Measurements from ENCODE around the gene CERS6.

CERS6 gene

GRCh38 chr2:168722592-168722991, 266.5 kb downstream of the CERS6 start:
- no peak for DNase-seq (ENCODE audit: low read depth in 1 of 2, low spot score in 1 of 2)

DNA sequence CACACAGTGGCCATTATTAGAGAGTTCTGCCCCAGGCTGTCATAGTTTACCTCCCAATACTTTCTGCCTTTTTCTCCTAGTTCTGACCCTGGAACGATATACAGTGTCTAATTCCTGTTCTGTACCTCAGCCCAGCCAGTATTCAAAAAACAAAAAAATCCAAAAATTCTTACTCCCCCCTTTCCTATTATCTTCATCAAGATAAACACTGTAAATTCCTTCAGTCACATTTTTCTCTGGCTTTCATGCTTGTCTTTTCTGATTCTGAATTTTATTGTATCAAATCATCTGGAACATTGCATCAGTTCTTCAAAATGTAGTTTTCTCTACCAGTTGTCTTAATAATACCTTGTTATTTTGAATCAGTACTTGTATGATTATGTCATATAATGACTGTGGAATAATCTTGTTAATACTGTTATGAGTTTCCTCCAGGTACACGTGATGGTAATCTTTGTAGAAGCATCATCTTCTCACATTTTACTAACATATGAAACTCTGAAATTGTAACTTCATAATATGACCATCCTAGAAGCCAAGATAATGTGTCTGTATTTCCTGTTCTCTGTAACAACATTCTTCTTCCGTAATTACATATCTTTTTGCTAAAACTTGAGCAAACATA, 267.3 kb downstream of the CERS6 start:
- DNase-seq (ENCODE audit: low read depth in 1 of 2, low spot score in 1 of 2): no peak

- DNase-seq (ENCODE audit: low read depth in 1 of 2, low spot score in 1 of 2): no peak
Observed at GRCh38 chr2:168726375-168726774, 270.3 kb downstream of the CERS6 start.

DNA sequence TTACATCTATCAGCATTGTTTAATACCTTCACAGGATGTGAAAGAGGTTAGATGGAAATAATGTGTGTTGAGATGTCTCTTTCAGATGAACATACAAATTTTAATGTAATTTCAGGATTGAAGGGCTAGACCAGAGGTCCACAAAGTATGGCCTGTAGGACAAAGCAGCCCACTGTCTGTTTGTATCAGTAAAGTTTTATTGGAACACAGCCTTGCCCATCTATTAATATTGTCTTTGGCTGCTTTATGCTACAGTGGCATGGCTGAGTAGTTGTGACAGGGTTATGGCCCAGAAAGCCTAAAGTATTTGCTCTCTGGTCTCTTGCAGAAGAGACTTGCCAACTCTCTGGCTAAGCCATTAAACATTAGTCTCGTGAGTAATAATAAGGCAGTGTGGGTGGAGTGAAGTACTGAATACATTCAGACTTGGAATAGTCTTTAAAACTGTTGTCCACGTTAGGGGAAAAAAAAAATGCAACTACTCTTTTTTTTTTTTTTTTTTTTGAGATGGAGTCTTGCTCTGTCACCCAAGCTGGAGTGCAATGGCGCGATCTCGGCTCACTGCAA, 271.9 kb downstream of the CERS6 start:
- DNase-seq (ENCODE audit: low read depth in 1 of 2, low spot score in 1 of 2): no peak

- no peak for DNase-seq (ENCODE audit: low read depth in 1 of 2, low spot score in 1 of 2)
Observed at GRCh38 chr2:168729455-168729854, 273.4 kb downstream of the CERS6 start.

DNA sequence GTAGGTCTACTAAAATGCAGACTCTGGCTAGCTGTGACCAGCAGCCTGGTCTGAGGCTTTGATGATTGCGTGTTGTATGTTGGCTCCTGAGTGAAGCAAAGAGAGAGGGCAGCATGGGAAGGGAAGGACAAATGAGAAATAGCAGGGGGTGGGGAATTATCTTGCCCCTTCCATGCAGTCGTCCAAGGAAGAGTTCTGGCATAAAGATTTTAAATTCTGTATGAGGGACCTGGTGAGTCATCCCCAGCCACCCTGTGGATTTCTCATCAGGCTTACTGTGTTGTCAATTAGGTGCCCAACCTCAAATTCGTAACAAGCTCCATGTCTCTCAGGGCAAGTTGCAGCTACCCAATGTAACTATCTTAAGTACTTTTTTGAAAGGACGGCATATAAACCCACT, 274.3 kb downstream of the CERS6 start:
- DNase-seq (ENCODE audit: low read depth in 1 of 2, low spot score in 1 of 2): no peak

- no peak for DNase-seq (ENCODE audit: low read depth in 1 of 2, low spot score in 1 of 2)
Observed at GRCh38 chr2:168731002-168731401, 274.9 kb downstream of the CERS6 start.

- no peak for DNase-seq (ENCODE audit: low read depth in 1 of 2, low spot score in 1 of 2)
Observed at GRCh38 chr2:168731616-168732015, 275.5 kb downstream of the CERS6 start.

DNA sequence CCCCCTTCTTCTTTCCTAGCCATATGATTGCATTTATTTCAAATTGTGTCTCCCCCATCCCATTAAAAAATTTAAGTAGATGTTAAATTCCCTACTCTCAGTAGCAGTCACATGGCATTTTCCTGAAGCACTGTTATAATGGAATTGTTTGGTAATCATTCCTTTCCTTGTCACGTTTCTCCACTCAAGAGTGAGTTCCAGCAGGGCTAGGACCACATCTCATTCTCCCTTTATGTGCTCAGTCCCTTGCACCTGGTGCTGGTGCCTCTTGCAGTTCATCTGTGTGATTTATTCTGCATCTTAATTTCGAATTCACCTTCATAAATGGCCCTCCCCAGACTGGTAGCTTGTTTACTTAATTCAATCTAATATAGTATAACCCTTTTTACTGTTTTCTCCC, 276.0 kb downstream of the CERS6 start:
- no peak for DNase-seq (ENCODE audit: low read depth in 1 of 2, low spot score in 1 of 2)

DNA sequence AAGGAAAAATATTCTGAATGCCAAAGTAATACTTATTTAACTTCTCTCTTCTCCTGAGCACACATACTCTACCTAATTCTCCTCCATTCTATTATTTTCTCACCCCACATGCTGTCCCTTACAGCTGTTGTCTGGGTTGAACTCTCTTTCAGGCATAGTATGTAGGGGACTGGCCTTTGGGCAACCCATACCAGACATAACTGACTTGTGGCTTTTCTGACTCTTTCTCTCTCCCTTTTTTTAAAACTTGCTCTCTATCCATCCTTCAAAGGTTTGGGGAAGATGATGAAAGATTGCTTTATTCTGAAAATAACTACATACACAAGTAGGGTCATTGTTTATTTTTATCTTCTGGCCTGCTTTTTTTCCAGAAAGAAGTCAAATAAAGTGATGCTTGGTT, 276.4 kb downstream of the CERS6 start:
- no peak for DNase-seq (ENCODE audit: low read depth in 1 of 2, low spot score in 1 of 2)

DNA sequence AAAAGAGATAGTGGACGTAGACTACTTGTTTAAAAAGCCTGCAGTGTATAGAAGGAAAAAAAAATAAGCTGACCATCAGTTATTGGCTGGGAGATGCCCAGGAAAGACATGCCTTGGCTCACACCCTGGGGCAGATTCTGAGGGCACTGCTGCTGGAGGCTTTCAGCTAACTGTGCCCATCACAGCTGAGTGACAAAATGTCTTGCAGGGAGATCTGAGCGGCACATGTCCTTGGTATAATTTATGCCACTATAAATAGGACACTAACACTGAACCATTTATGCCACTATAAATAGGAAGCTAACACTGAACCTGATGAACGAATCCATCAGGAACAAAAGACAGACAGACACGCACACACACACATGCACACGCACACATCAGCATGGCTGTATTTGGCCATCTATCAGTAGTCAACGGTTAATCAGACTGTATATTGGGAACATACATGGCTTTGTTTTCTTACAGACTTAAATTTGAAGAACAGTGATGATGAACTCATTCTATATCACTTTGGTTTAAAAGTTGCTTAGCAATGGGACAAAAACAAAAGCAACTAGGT, 278.2 kb downstream of the CERS6 start:
- no peak for DNase-seq (ENCODE audit: low read depth in 1 of 2, low spot score in 1 of 2)

GRCh38 chr2:168736649-168737445, 280.8 kb downstream of the CERS6 start:
- DNase-seq (ENCODE audit: low read depth in 1 of 2, low spot score in 1 of 2): no peak

GRCh38 chr2:168738062-168738461, 282.0 kb downstream of the CERS6 start:
- DNase-seq (ENCODE audit: low read depth in 1 of 2, low spot score in 1 of 2): no peak

GRCh38 chr2:168740360-168740759, 284.3 kb downstream of the CERS6 start:
- DNase-seq (ENCODE audit: low read depth in 1 of 2, low spot score in 1 of 2): no peak

GRCh38 chr2:168740788-168741187, 284.7 kb downstream of the CERS6 start:
- no peak for DNase-seq (ENCODE audit: low read depth in 1 of 2, low spot score in 1 of 2)

DNA sequence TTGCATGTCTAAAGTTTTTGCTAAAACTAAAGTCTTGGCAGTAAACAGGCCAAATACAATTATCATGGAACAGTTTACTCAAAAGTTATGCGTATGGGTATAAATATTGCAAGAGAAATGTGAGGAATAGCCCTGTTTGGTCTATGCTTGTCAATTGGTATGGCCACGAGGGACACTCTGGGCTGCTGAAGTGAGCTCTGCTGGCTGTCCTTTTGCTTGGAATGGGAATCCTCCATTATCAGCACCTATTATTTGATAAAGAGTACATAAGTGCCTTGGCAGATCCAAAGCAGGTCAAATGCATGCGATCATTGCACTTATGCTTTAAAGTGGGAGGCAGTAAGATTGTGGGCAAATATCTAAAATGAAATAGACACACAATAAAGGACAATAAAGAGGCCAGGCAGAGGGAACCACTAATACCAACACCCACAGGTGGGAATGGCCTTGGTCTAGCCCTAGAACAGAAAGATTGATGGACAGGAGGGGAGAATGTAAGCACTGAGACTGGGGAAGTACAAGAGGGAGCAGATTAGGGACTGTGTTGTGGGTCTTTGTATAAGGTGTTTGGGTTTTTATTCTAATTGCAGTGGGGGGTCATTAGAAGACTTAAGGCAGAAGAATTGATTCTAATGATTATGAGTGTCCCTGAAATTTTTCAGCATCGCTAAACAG, 286.3 kb downstream of the CERS6 start:
- no peak for DNase-seq (ENCODE audit: low read depth in 1 of 2, low spot score in 1 of 2)

DNA sequence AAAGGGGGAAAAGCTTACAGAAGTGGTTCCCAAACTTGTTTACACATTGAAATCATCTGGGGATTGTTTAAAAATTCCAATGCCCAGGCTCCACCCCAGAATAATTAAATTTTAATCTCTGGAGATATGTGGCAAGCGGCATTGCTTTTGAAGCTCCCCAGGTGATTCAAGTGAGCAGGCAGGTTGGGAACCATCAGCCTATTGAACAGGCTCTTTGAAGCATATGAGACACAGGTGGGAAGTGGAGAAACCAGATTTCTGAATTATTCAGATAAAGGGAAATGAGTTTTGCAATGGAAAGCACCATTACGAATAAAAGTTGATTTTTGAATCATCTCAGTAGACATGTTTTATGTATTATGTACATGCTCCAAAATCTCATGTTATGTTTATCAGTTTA, 288.8 kb downstream of the CERS6 start:
- no peak for DNase-seq (ENCODE audit: low read depth in 1 of 2, low spot score in 1 of 2)

- no peak for DNase-seq (ENCODE audit: low read depth in 1 of 2, low spot score in 1 of 2)
Observed at GRCh38 chr2:168748461-168748860, 292.4 kb downstream of the CERS6 start.

DNA sequence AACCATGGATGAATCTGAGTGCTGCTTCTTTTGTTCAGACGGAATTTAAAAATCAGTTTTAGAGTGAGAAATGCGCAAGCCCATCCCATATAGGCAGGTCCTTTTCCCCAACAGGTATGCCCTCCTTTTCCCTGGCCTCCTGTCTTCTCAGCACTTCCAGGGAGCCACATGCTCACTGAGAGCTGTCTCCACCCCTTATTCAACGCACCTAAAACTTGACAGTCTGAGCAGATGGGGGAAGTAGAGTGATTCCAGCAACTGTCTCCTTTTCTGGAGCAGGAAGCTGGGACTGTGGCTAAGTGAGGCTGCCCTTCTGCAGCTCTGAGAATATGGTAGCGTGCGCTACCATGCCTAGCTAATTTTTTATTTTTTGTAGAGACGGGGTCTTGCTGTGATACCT, 293.2 kb downstream of the CERS6 start:
- DNase-seq (ENCODE audit: low read depth in 1 of 2, low spot score in 1 of 2): no peak

DNA sequence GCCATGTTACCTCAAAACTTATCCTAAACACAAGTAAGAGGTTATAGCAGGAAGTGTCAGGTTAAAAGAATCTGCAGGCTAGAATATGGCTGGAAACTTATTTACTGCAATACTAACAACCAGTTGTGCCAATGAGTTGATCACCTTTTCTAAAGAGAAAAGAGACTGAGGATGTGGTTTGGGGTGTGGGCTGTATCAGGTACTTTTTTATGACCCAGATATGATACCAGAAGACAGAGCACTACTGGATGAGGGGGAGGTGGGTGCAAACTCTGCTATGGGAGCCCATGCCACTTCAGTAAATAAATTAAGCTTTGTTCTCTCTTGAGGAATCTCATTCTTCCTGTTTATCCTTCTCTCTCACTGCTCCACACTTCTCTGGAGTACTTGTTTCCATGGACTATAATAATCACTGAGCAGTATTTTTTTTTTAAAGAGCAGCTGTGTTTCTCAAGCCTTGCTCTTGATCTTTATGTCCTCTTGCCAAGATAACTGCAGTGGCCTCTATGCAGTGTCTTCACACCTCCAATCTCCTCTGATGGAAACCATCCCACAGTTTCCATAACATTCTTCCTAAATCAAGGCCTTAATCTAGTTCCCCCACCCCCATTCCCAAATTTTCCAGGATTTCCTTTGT, 295.1 kb downstream of the CERS6 start:
- no peak for DNase-seq (ENCODE audit: low read depth in 1 of 2, low spot score in 1 of 2)

- DNase-seq (ENCODE audit: low read depth in 1 of 2, low spot score in 1 of 2): no peak
Observed at GRCh38 chr2:168752361-168752760, 296.3 kb downstream of the CERS6 start.
